Fibroblast of lung (primary cell): ENCODE measurements around the gene SSB.

ENCODE experiments used
- EZH2 ChIP-seq: IDR thresholded peaks from 2 replicates; pipeline ENCODE4 v1.5.1; 2012; ENCODE audit warnings: low read length, control low read depth, mild to moderate bottlenecking; ENCODE audit errors: missing control alignments
- TF ChIP-seq, protein P1 (sequence below), 2 donors: IDR thresholded peaks in 1 of 2; conservative IDR thresholded peaks in 1 of 2; 1 replicate in 1 of 2; 2 replicates in 1 of 2; pipeline ENCODE4 v1.5.1; 2011 to 2012; ENCODE audit warnings: low read length in 2 of 2, control low read depth in 1 of 2, inconsistent platforms in 1 of 2, low read depth in 1 of 2, mild to moderate bottlenecking in 1 of 2

DNA sequence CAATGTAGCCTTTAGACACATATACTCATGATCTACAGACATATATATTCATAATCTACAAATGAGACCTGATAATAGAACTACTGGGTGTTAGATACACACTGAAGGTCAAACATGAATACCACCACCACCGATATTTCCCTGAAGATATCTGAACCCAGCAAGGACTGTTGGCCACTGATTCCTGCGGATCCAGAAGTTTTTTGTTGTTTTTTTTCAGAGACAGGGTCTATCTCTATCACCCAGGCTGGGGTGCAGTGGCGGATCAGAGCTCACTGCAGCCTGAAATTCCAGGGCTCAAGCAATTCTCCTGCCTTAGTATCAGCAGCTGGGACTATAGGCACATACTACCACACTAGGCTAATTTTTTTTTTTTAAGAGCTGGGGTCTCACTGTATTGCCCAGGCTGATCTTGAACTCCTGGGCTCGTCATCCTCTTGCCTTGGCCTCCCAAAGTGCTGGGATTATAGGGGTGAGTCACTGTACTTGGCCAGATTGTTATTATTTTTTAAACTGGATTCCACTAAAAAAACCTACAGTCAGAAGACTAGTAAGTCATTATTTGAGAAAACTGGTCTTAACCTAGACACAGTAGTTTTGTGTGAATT, 24.2 kb downstream of the SSB start:
- TF ChIP-seq, protein P1, sequence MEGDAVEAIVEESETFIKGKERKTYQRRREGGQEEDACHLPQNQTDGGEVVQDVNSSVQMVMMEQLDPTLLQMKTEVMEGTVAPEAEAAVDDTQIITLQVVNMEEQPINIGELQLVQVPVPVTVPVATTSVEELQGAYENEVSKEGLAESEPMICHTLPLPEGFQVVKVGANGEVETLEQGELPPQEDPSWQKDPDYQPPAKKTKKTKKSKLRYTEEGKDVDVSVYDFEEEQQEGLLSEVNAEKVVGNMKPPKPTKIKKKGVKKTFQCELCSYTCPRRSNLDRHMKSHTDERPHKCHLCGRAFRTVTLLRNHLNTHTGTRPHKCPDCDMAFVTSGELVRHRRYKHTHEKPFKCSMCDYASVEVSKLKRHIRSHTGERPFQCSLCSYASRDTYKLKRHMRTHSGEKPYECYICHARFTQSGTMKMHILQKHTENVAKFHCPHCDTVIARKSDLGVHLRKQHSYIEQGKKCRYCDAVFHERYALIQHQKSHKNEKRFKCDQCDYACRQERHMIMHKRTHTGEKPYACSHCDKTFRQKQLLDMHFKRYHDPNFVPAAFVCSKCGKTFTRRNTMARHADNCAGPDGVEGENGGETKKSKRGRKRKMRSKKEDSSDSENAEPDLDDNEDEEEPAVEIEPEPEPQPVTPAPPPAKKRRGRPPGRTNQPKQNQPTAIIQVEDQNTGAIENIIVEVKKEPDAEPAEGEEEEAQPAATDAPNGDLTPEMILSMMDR (conservative IDR thresholded peaks at IDR 0.05 in 1 of 2, IDR thresholded peaks at IDR 0.05 in 1 of 2; ENCODE audit: low read depth in 1 of 2, low read length in 2 of 2) = no peak
- TF ChIP-seq EZH2 = no peak
